PC-3 (cell line): ENCODE measurements around the gene HLA-A. TPM values are rescaled to one million over a fixed set of nuclear protein-coding genes. Genes with fewer than 3 reads are reported as not detected.
"Not testable (repeated sequence)": the region's sequence is repeated elsewhere in the genome, so short reads cannot be mapped to it uniquely, and the experiment has no call there.

Experiments
- ATAC-seq: fragments of 200-7000 bp; cut with Tn5 transposase; 2 replicates; pipeline ENCODE4 v1.9.1; 2020; ENCODE audit warnings: mild to moderate bottlenecking, moderate library complexity
- BruUV-seq: library from RNA; stranded (reverse); fragments of 400-500 nt; replicated peaks from 2 replicates; lab custom pipeline; 2021; lab: Mats Ljungman, UMichigan
- CTCF ChIA-PET: fragments of 300-600 bp; sonication (Branson Sonifier 250); formaldehyde crosslinking; loops from one replicate; lab custom pipeline; 2022; ENCODE audit warnings: antibody characterized with exemption; lab: Charles Lee
- POLR2A ChIA-PET: fragments of 300-600 bp; sonication (Branson Sonifier 250); formaldehyde crosslinking; loops from one replicate; lab custom pipeline; 2022; ENCODE audit warnings: antibody characterized with exemption; ENCODE audit not compliant: unreplicated experiment; lab: Charles Lee
- DNase-seq: peaks from one replicate; pipeline ENCODE4 v3.0.0-alpha.2; 2015
- H2AFZ ChIP-seq: fragments of 300-600 bp; sonication (generic); 2 replicates; pipeline ENCODE4 v1.6.0; 2016; ENCODE audit warnings: antibody characterized with exemption, low read length
- H3F3A ChIP-seq: fragments of 300-600 bp; sonication (generic); one replicate; pipeline ENCODE4 v1.6.0; 2017; ENCODE audit warnings: antibody characterized with exemption, low read length, control low read depth, mild to moderate bottlenecking; ENCODE audit not compliant: unreplicated experiment
- H3K27ac ChIP-seq: fragments of 300-600 bp; sonication (generic); 2 replicates; pipeline ENCODE4 v1.5.1; 2016; ENCODE audit warnings: mild to moderate bottlenecking, low read length
- H3K27me3 ChIP-seq: fragments of 300-600 bp; sonication (generic); 2 replicates; pipeline ENCODE4 v1.6.1; 2016; ENCODE audit warnings: low read length, mixed read lengths
- H3K36me3 ChIP-seq: fragments of 300-600 bp; sonication (generic); 2 replicates; pipeline ENCODE4 v1.6.1; 2016; ENCODE audit warnings: low read depth, mixed run types, low read length, mixed read lengths
- H3K4me1 ChIP-seq: fragments of 300-600 bp; sonication (generic); 2 replicates; pipeline ENCODE4 v1.5.1; 2016; ENCODE audit warnings: low read length; ENCODE audit not compliant: insufficient read depth
- H3K4me2 ChIP-seq: fragments of 300-600 bp; sonication (generic); 2 replicates; pipeline ENCODE4 v1.6.0; 2016; ENCODE audit warnings: low read length
- H3K4me3 ChIP-seq: fragments of 300-600 bp; sonication (generic); 2 replicates; pipeline ENCODE4 v1.5.1; 2016; ENCODE audit warnings: mild to moderate bottlenecking, low read length, mixed read lengths
- H3K79me2 ChIP-seq: fragments of 300-600 bp; sonication (generic); 2 replicates; pipeline ENCODE4 v1.6.1; 2017; ENCODE audit warnings: low read length, mixed read lengths
- H3K9ac ChIP-seq: fragments of 300-600 bp; sonication (generic); 2 replicates; pipeline ENCODE4 v1.6.0; 2016; ENCODE audit warnings: mild to moderate bottlenecking, low read length
- H3K9me2 ChIP-seq: fragments of 300-600 bp; sonication (generic); replicated peaks from 2 replicates; pipeline ENCODE4 v1.6.1; 2016; ENCODE audit warnings: mixed run types, low read length, mixed read lengths
- H3K9me3 ChIP-seq: fragments of 300-600 bp; sonication (generic); 2 replicates; pipeline ENCODE4 v1.6.1; 2016; ENCODE audit warnings: low read length, mixed read lengths
- H4K20me1 ChIP-seq: fragments of 300-600 bp; sonication (generic); 2 replicates; pipeline ENCODE4 v1.6.1; 2016; ENCODE audit warnings: low read length, mixed read lengths
- CTCF ChIP-seq: fragments of 300-600 bp; sonication (generic); conservative IDR thresholded peaks from 2 replicates; pipeline ENCODE4 v1.5.1; 2017; ENCODE audit warnings: antibody characterized with exemption, low read depth, mild to moderate bottlenecking, low read length
- EZH2 ChIP-seq: fragments of 300-600 bp; sonication (generic); IDR thresholded peaks from one replicate; pipeline ENCODE4 v1.6.1; 2017; ENCODE audit warnings: antibody characterized with exemption, mild to moderate bottlenecking, low read length; ENCODE audit not compliant: unreplicated experiment
- EZH2phosphoT487 ChIP-seq: fragments of 300-600 bp; sonication (generic); IDR thresholded peaks from 2 replicates; pipeline ENCODE4 v1.6.1; 2018; ENCODE audit warnings: mild to moderate bottlenecking, antibody characterized with exemption, low read length, borderline replicate concordance
- intact Hi-C: fragments of 100-400 bp; cut with micrococcal nuclease; formaldehyde crosslinking; loops from 2 replicates; pipeline ENCODE4 v1.9.0; 2023
- total RNA-seq: library from RNA; depleted of rRNA; stranded (reverse); fragments of >200 nt; gene quantifications from 2 replicates; pipeline ENCODE4 v1.2.3, GENCODE V29; 2014

The HLA-A gene
- total RNA-seq, 1 experiment from 2014 or later: 426 TPM

GRCh38 chr6:29976588-29977424, 34.5 kb downstream of the HLA-A start:
- H3K27me3 ChIP-seq: no peaks in the 10 kb centered on the region
- CTCF ChIA-PET: no interaction called here
- no peaks in the 10 kb centered on the region for H3K36me3 ChIP-seq
- POLR2A ChIA-PET: interaction anchor here (0.6 kb wide), 4 partner anchors 38 to 195 kb away, joined by 3 to 7 read pairs (median 5); no protein-coding TSS in a partner anchor
- H3K9me3 ChIP-seq: no peaks in the 10 kb centered on the region
- DNase-seq (peak; percentile 80), ATAC-seq (peak; percentile 93)
- H3K4me2 ChIP-seq: peak overlapping the region; percentile 82
- peak overlapping the region; percentile 61 for H3K27ac ChIP-seq
- intact Hi-C loops: loop anchor here (2.0 kb wide), 1 partner anchor 34 kb away; the partner anchor contains the start of gene HLA-A
- no peaks in the 10 kb centered on the region for H3K79me2 ChIP-seq
- peaks cover 16% of the 10 kb centered on the region for H3K4me1 ChIP-seq
- TF ChIP-seq EZH2phosphoT487 (no peak), CTCF (peak; percentile 41), EZH2 (no peak)
- TSS peak; percentile 70 for BruUV-seq
- H3F3A ChIP-seq: no peaks in the 10 kb centered on the region
- H3K9me2 ChIP-seq: no peaks in the 10 kb centered on the region
- H3K9ac ChIP-seq: peak overlapping the region; percentile 58
- H2AFZ ChIP-seq: peak overlapping the region; percentile 86
- no peaks in the 10 kb centered on the region for H4K20me1 ChIP-seq
- H3K4me3 ChIP-seq: peak overlapping the region; percentile 71

GRCh38 chr6:29977425-29977727, 35.0 kb downstream of the HLA-A start:
- ATAC-seq (no peak), DNase-seq (no peak)
- Histone ChIP-seq H3K4me2 (peak overlapping the region; percentile 82), H3K4me1 (peaks cover 16% of the 10 kb centered on the region), H3K9me3 (no peaks in the 10 kb centered on the region), H2AFZ (peak overlapping the region; percentile 86), H3K4me3 (peak overlapping the region; percentile 71), H4K20me1 (no peaks in the 10 kb centered on the region), H3F3A (no peaks in the 10 kb centered on the region), H3K27me3 (no peaks in the 10 kb centered on the region), H3K9me2 (no peaks in the 10 kb centered on the region), H3K27ac (peak overlapping the region; percentile 61), H3K9ac (peak overlapping the region; percentile 58), H3K79me2 (no peaks in the 10 kb centered on the region), H3K36me3 (no peaks in the 10 kb centered on the region)
- no TSS peak for BruUV-seq
- POLR2A ChIA-PET: interaction anchor here (0.6 kb wide), 1 partner anchor 155 kb away, joined by 3 read pairs; no protein-coding TSS in a partner anchor
- TF ChIP-seq EZH2 (no peak), EZH2phosphoT487 (no peak)
- CTCF ChIA-PET: no interaction called here
- intact Hi-C loops: loop anchor here (2.0 kb wide), 1 partner anchor 35 kb away; the partner anchor contains the start of gene HLA-A

GRCh38 chr6:29980013-29980412, 37.7 kb downstream of the HLA-A start:
- H3K4me2 ChIP-seq, H2AFZ ChIP-seq, intact Hi-C loops, H3K27me3 ChIP-seq, BruUV-seq, H3K9me2 ChIP-seq, POLR2A ChIA-PET, H3K79me2 ChIP-seq, H4K20me1 ChIP-seq, H3K9me3 ChIP-seq, H3F3A ChIP-seq, H3K9ac ChIP-seq, H3K36me3 ChIP-seq, H3K27ac ChIP-seq, CTCF ChIA-PET, H3K4me3 ChIP-seq, DNase-seq, ATAC-seq: not testable (repeated sequence)
- peaks cover 16% of the 10 kb centered on the region for H3K4me1 ChIP-seq
